ENCODE measurements around the gene F2RL1. TPM values are rescaled to one million over a fixed set of nuclear protein-coding genes. Genes with fewer than 3 reads are reported as not detected.
A peak's percentile ranks its signal among the peaks of the same experiment; 100 is the strongest.
"Not testable (repeated sequence)": the region's sequence is repeated elsewhere in the genome, so short reads cannot be mapped to it uniquely, and the experiment has no call there.

The F2RL1 gene
- total RNA-seq, 6 experiments from 2014 or later = 2.6 to 17.0 (median 11.6) TPM

GRCh38 chr5:76851728-76852369, 33.0 kb downstream of the F2RL1 start:
- DNase-seq = no peak
- Histone ChIP-seq H3K4me3 (no peak overlapping the region), H3K27ac (peak overlapping the region in 2 of 3 donors; percentile 5)

DNA sequence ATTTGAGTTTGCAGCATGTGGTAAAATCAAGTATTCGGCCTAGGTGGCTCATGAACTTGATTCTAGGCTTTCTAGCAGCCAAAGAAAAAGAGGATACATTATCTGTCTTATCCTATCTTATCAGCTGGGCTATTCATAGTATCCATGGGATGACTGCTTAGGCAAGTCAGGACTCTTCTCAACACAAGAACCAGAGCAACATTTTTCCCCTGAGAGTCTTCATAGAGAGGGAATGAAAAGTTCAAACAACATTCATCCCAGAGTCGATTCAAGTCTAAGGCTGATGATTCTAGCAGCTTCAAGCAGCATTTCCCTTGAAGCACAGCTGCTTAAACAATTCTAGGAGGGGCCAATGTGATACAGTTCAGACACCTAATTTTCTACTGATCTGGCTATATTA, 33.9 kb downstream of the F2RL1 start:
- Histone ChIP-seq H3K4me1 (peaks cover 0 to 2% (median 0%) of the 10 kb centered on the region in 4 donors), H3K27ac (no peak overlapping the region), H3K9me3 (no peaks in the 10 kb centered on the region), H3K4me3 (no peak overlapping the region), H3K36me3 (no peaks in the 10 kb centered on the region), H3K27me3 (no peaks in the 10 kb centered on the region)
- 48% methylated on average over 2 of the region's 2 CpGs for WGBS (ENCODE audit: insufficient coverage, low coverage, low lambda C conversion rate, missing lambda C conversion rate)
- ATAC-seq = no peak
- TF ChIP-seq POLR2A (IDR thresholded peaks at IDR 0.05) (no peak), CTCF (IDR thresholded peaks at IDR 0.05) (no peak)
- no peak for DNase-seq
- intact Hi-C loops (cut with DNase I) = no loop called here

More at GRCh38 chr5:76851728-76852369, 33.0 kb downstream of the F2RL1 start:
- intact Hi-C loops (cut with DNase I) = no loop called here
- TF ChIP-seq POLR2A (IDR thresholded peaks at IDR 0.05) (no peak), CTCF (IDR thresholded peaks at IDR 0.05) (no peak)
- WGBS (ENCODE audit: insufficient coverage, low coverage, low lambda C conversion rate, missing lambda C conversion rate) = 42% methylated on average over 7 of the region's 7 CpGs
- H3K4me1 ChIP-seq = peaks cover 0 to 2% (median 0%) of the 10 kb centered on the region in 4 donors
- no peaks in the 10 kb centered on the region for H3K9me3 ChIP-seq
- ATAC-seq = peak in 2 of 4 donors; percentile 34 to 51
- H3K36me3 ChIP-seq = no peaks in the 10 kb centered on the region
- H3K27me3 ChIP-seq = no peaks in the 10 kb centered on the region

DNA sequence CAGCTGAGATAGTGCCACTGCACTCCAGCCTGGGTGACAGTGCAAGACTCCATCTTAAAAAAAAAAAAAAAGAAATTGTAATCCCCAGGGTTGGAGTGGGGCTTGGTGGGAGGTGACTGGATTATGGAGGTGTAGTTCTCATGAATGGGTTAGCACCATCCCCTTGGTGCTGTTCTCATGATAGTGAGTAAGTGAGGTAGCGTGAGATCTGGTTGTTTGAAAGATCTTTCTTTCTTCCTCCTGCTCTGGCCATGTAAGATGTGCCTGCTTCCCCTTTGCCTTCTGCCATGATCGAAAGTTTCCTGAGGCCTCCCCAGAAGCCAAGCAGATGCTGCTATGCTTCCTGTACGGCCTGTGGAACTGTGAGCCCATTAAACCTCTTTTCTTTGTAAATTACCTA, 34.9 kb downstream of the F2RL1 start:
- H3K4me3 ChIP-seq; H3K4me1 ChIP-seq; ATAC-seq; H3K27ac ChIP-seq; H3K36me3 ChIP-seq; H3K27me3 ChIP-seq; H3K9me3 ChIP-seq; intact Hi-C loops (cut with DNase I); DNase-seq: not testable (repeated sequence)
- 62% methylated on average over 3 of the region's 3 CpGs for WGBS (ENCODE audit: insufficient coverage, low coverage, low lambda C conversion rate, missing lambda C conversion rate)

- TF ChIP-seq CTCF (IDR thresholded peaks at IDR 0.05) (no peak), POLR2A (IDR thresholded peaks at IDR 0.05) (no peak)
- no peak for DNase-seq
- no peak for ATAC-seq
- Histone ChIP-seq H3K27ac (no peak overlapping the region), H3K36me3 (no peaks in the 10 kb centered on the region), H3K27me3 (no peaks in the 10 kb centered on the region), H3K4me3 (no peak overlapping the region), H3K9me3 (no peaks in the 10 kb centered on the region), H3K4me1 (peaks cover 0 to 2% (median 0%) of the 10 kb centered on the region in 4 donors)
- intact Hi-C loops (cut with DNase I) = no loop called here
Observed at GRCh38 chr5:76854644-76855043, 35.8 kb downstream of the F2RL1 start.

DNA sequence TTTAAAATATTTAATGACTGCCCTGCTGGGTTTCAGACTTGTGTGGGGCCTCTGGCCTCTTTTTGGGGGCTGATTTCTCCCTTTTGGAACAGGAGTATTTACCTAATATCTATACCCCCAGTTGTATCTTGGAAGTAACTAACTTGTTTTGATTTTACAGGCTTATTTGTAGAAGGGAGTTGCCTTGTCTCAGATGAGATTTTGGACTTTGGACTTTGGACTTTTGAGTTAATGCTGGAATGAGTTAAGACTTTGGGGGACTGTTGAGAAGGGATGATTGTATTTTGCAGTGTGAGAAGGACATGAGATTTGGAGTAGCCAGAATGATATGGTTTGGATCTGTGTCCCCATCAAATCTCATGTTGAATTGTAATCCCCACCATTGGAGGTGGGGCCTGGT, 36.7 kb downstream of the F2RL1 start:
- H3K36me3 ChIP-seq = not testable (repeated sequence)

DNA sequence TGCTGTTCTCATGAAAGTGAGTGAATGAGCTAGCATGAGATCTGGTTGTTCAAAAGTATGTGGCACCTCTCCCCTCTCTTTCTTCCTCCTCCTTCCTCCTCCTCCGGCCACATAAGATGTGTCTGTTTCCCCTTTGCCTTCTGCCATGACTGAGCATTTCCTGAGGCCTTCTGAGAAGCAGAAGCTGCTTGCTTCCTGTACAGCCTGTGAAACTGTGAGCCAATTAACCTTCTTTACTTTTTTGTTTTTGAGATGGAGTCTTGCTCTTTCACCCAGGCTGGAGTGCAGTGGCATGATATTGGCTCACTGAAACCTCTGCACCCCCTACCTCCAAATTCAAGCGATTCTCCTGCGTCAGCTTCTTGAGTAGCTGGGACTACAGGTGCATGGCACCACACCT, 37.1 kb downstream of the F2RL1 start:
- ATAC-seq (peak; percentile 62 to 74 (median 70)), DNase-seq (no peak)
- TF ChIP-seq CTCF (IDR thresholded peaks at IDR 0.05) = no peak
- no peak for TF ChIP-seq POLR2A (IDR thresholded peaks at IDR 0.05)
- H3K27ac ChIP-seq = peak overlapping the region in 2 of 3 donors; percentile 7 to 43
- H3K4me3 ChIP-seq = no peak overlapping the region
- no peaks in the 10 kb centered on the region for H3K9me3 ChIP-seq
- no peaks in the 10 kb centered on the region for H3K36me3 ChIP-seq
- WGBS (ENCODE audit: insufficient coverage, low coverage, low lambda C conversion rate, missing lambda C conversion rate) = 64% methylated on average over 3 of the region's 3 CpGs
- peaks cover 0 to 2% (median 0%) of the 10 kb centered on the region in 4 donors for H3K4me1 ChIP-seq
- intact Hi-C loops (cut with DNase I) = no loop called here
- no peaks in the 10 kb centered on the region for H3K27me3 ChIP-seq

More for the DNA sequence above, 36.7 kb downstream of the F2RL1 start:
- H3K27me3 ChIP-seq; H3K9me3 ChIP-seq; H3K4me1 ChIP-seq; H3K4me3 ChIP-seq; ATAC-seq; intact Hi-C loops (cut with DNase I); DNase-seq: not testable (repeated sequence)
- peak overlapping the region in 2 of 3 donors; percentile 7 to 43 for H3K27ac ChIP-seq

- H3K27me3 ChIP-seq; intact Hi-C loops (cut with DNase I); H3K36me3 ChIP-seq; H3K9me3 ChIP-seq; DNase-seq; H3K4me3 ChIP-seq; H3K4me1 ChIP-seq: not testable (repeated sequence)
- peak in 2 of 4 donors; percentile 31 to 51 for ATAC-seq
- WGBS (ENCODE audit: insufficient coverage, low coverage, low lambda C conversion rate, missing lambda C conversion rate) = 67% methylated on average over 4 of the region's 4 CpGs
- peak overlapping the region in 2 of 3 donors; percentile 7 to 17 for H3K27ac ChIP-seq
Observed at GRCh38 chr5:76856800-76857199, 38.0 kb downstream of the F2RL1 start.
